Kidney epithelial cell (primary cell): ENCODE measurements around the gene EFCAB6. TPM values are rescaled to one million over a fixed set of nuclear protein-coding genes. Genes with fewer than 3 reads are reported as not detected.

Source experiments
- DNase-seq: peaks from one replicate; pipeline ENCODE4 v3.0.0-alpha.2; 2010; ENCODE audit warnings: low read depth
- H3K27me3 ChIP-seq: 2 replicates; pipeline ENCODE4 v1.6.0; 2011; ENCODE audit warnings: low read length; ENCODE audit not compliant: control insufficient read depth, insufficient read depth
- H3K36me3 ChIP-seq: 2 replicates; pipeline ENCODE4 v1.5.1; 2011; ENCODE audit warnings: low read length; ENCODE audit not compliant: control insufficient read depth, insufficient read depth
- H3K4me3 ChIP-seq: 2 replicates; pipeline ENCODE4 v1.5.1; 2011; ENCODE audit warnings: low read depth, mild to moderate bottlenecking, control low read depth, low read length
- CTCF ChIP-seq: IDR thresholded peaks from 2 replicates; pipeline ENCODE4 v1.5.1; 2011; ENCODE audit warnings: mild to moderate bottlenecking, moderate library complexity, low read length, control low read depth, inconsistent platforms; ENCODE audit not compliant: insufficient read depth, poor library complexity, severe bottlenecking
- total RNA-seq: library from RNA; depleted of rRNA; stranded (reverse); fragments of >200 nt; gene quantifications from 2 replicates; pipeline ENCODE4 v1.2.3, GENCODE V29; 2015

The EFCAB6 gene
- total RNA-seq, 1 donor from 2014 or later, result 2.3 TPM

- Histone ChIP-seq H3K4me3 (no peak overlapping the region), H3K27me3 (no peaks in the 10 kb centered on the region), H3K36me3 (no peaks in the 10 kb centered on the region)
- no peak for DNase-seq
- no peak for TF ChIP-seq CTCF
Observed at GRCh38 chr22:43742154-43742950, 69.8 kb downstream of the EFCAB6 start.

GRCh38 chr22:43740587-43741270 lies 71.4 kb downstream of the EFCAB6 start:
- Histone ChIP-seq H3K27me3 (no peaks in the 10 kb centered on the region), H3K36me3 (no peaks in the 10 kb centered on the region), H3K4me3 (no peak overlapping the region)
- TF ChIP-seq CTCF, result no peak
- no peak for DNase-seq

- no peak for DNase-seq
- TF ChIP-seq CTCF, result no peak
- H3K36me3 ChIP-seq, result no peaks in the 10 kb centered on the region
- no peaks in the 10 kb centered on the region for H3K27me3 ChIP-seq
- H3K4me3 ChIP-seq, result no peak overlapping the region
Observed at GRCh38 chr22:43739851-43740379, 72.2 kb downstream of the EFCAB6 start.

- no peak for DNase-seq
- Histone ChIP-seq H3K36me3 (no peaks in the 10 kb centered on the region), H3K27me3 (no peaks in the 10 kb centered on the region), H3K4me3 (no peak overlapping the region)
- no peak for TF ChIP-seq CTCF
Observed at GRCh38 chr22:43737150-43737828, 74.8 kb downstream of the EFCAB6 start.

- TF ChIP-seq CTCF, result no peak
- no peak for DNase-seq
Observed at GRCh38 chr22:43736651-43737050, 75.5 kb downstream of the EFCAB6 start.

More at GRCh38 chr22:43736651-43737050, 75.5 kb downstream of the EFCAB6 start:
- no peaks in the 10 kb centered on the region for H3K36me3 ChIP-seq
- no peak overlapping the region for H3K4me3 ChIP-seq
- H3K27me3 ChIP-seq, result no peaks in the 10 kb centered on the region
